K562 (cell line): ENCODE data around the gene LHB.
"Not testable (repeated sequence)": the region's sequence is repeated elsewhere in the genome, so short reads cannot be mapped to it uniquely, and the experiment has no call there.

Experiments
- HCFC1 ChIP-seq: IDR thresholded peaks from 2 replicates; pipeline ENCODE4 v1.6.1; 2012; ENCODE audit warnings: low read depth, low read length, improper control_type of control experiment
- MEF2A ChIP-seq: IDR thresholded peaks from 2 replicates; pipeline ENCODE4 v1.6.1; 2011; ENCODE audit warnings: low read depth, mild to moderate bottlenecking, low read length, moderate library complexity; ENCODE audit not compliant: control insufficient read depth
- RBM22 ChIP-seq: fragments of 200-400 bp; formaldehyde crosslinking; IDR thresholded peaks from 2 replicates; pipeline ENCODE4 v1.6.1; 2018; ENCODE audit warnings: low read length, low read depth; ENCODE audit not compliant: poor library complexity, severe bottlenecking
- SUPT5H ChIP-seq: fragments of 450-650 bp; IDR thresholded peaks from 2 replicates; pipeline ENCODE4 v1.6.1; 2016
- ZC3H11A ChIP-seq: IDR thresholded peaks from 2 replicates; pipeline ENCODE4 v1.6.1; 2012; ENCODE audit warnings: low read depth, low read length, improper control_type of control experiment
- ZHX1 ChIP-seq: fragments of 150-350 bp; conservative IDR thresholded peaks from 2 replicates; pipeline ENCODE4 v1.6.1; 2014; ENCODE audit warnings: low read length
- TF ChIP-seq, protein P1 (sequence below): fragments of 450-650 bp; formaldehyde crosslinking; IDR thresholded peaks from 2 replicates; pipeline ENCODE4 v1.4.0; 2020; ENCODE audit warnings: mild to moderate bottlenecking, mixed read lengths
- TF ChIP-seq, protein P2 (sequence below), 3 experiments: IDR thresholded peaks in 2 of 3; conservative IDR thresholded peaks in 1 of 3; 2 replicates each; pipeline ENCODE4 v1.5.1; 2011 to 2012; ENCODE audit warnings: low read length in 3 of 3, mild to moderate bottlenecking in 3 of 3, control low read depth in 2 of 3, improper control_type of control experiment in 1 of 3, inconsistent platforms in 1 of 3, low read depth in 1 of 3, mixed read lengths in 1 of 3, moderate library complexity in 1 of 3; ENCODE audit not compliant: insufficient read depth in 2 of 3

- not testable (repeated sequence) for TF ChIP-seq RBM22, ZHX1, MEF2A, HCFC1, ZC3H11A, SUPT5H
- TF ChIP-seq, protein P1, sequence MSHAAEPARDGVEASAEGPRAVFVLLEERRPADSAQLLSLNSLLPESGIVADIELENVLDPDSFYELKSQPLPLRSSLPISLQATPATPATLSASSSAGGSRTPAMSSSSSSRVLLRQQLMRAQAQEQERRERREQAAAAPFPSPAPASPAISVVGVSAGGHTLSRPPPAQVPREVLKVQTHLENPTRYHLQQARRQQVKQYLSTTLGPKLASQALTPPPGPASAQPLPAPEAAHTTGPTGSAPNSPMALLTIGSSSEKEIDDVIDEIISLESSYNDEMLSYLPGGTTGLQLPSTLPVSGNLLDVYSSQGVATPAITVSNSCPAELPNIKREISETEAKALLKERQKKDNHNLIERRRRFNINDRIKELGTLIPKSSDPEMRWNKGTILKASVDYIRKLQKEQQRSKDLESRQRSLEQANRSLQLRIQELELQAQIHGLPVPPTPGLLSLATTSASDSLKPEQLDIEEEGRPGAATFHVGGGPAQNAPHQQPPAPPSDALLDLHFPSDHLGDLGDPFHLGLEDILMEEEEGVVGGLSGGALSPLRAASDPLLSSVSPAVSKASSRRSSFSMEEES (CRISPR knock-in tag), result not testable (repeated sequence)
- TF ChIP-seq, protein P2, sequence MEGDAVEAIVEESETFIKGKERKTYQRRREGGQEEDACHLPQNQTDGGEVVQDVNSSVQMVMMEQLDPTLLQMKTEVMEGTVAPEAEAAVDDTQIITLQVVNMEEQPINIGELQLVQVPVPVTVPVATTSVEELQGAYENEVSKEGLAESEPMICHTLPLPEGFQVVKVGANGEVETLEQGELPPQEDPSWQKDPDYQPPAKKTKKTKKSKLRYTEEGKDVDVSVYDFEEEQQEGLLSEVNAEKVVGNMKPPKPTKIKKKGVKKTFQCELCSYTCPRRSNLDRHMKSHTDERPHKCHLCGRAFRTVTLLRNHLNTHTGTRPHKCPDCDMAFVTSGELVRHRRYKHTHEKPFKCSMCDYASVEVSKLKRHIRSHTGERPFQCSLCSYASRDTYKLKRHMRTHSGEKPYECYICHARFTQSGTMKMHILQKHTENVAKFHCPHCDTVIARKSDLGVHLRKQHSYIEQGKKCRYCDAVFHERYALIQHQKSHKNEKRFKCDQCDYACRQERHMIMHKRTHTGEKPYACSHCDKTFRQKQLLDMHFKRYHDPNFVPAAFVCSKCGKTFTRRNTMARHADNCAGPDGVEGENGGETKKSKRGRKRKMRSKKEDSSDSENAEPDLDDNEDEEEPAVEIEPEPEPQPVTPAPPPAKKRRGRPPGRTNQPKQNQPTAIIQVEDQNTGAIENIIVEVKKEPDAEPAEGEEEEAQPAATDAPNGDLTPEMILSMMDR (IDR thresholded peaks at IDR 0.05 in 2 of 3, conservative IDR thresholded peaks at IDR 0.05 in 1 of 3; ENCODE audit: insufficient read depth in 2 of 3, low read depth in 1 of 3, low read length in 3 of 3), result not testable (repeated sequence)
These were observed 26.7 kb upstream of the LHB start, which contains the start of gene CGB5 for GRCh38 chr19:49043548-49043947.
